IPS-20b (cell line): ENCODE measurements around the gene ZDHHC20.

ENCODE experiments used
- H3K27ac ChIP-seq: one replicate; pipeline ENCODE4 v1.5.1; 2013; ENCODE audit warnings: low read length
- H3K27me3 ChIP-seq: 2 replicates; pipeline ENCODE4 v1.6.1; 2013; ENCODE audit warnings: mild to moderate bottlenecking, low read length, inconsistent platforms; ENCODE audit not compliant: insufficient read depth
- H3K36me3 ChIP-seq: 2 replicates; pipeline ENCODE4 v1.6.1; 2013; ENCODE audit warnings: low read depth, mild to moderate bottlenecking, inconsistent platforms, low read length, moderate library complexity; ENCODE audit not compliant: insufficient read depth
- H3K4me1 ChIP-seq: 2 replicates; pipeline ENCODE4 v1.6.1; 2013; ENCODE audit warnings: mild to moderate bottlenecking, control low read depth, inconsistent platforms, low read length, moderate library complexity; ENCODE audit not compliant: insufficient read depth
- H3K4me3 ChIP-seq: 2 replicates; pipeline ENCODE4 v1.5.1; 2013; ENCODE audit warnings: mild to moderate bottlenecking, low read length, inconsistent platforms
- H3K9ac ChIP-seq: 2 replicates; pipeline ENCODE4 v1.6.1; 2013; ENCODE audit warnings: low read depth, mild to moderate bottlenecking, inconsistent platforms, low read length, moderate library complexity
- H3K9me3 ChIP-seq: 2 replicates; pipeline ENCODE4 v1.6.1; 2013; ENCODE audit warnings: mild to moderate bottlenecking, low read depth, low read length, inconsistent platforms; ENCODE audit not compliant: insufficient read depth

The ZDHHC20 gene, protein sequence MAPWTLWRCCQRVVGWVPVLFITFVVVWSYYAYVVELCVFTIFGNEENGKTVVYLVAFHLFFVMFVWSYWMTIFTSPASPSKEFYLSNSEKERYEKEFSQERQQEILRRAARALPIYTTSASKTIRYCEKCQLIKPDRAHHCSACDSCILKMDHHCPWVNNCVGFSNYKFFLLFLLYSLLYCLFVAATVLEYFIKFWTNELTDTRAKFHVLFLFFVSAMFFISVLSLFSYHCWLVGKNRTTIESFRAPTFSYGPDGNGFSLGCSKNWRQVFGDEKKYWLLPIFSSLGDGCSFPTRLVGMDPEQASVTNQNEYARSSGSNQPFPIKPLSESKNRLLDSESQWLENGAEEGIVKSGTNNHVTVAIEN

DNA sequence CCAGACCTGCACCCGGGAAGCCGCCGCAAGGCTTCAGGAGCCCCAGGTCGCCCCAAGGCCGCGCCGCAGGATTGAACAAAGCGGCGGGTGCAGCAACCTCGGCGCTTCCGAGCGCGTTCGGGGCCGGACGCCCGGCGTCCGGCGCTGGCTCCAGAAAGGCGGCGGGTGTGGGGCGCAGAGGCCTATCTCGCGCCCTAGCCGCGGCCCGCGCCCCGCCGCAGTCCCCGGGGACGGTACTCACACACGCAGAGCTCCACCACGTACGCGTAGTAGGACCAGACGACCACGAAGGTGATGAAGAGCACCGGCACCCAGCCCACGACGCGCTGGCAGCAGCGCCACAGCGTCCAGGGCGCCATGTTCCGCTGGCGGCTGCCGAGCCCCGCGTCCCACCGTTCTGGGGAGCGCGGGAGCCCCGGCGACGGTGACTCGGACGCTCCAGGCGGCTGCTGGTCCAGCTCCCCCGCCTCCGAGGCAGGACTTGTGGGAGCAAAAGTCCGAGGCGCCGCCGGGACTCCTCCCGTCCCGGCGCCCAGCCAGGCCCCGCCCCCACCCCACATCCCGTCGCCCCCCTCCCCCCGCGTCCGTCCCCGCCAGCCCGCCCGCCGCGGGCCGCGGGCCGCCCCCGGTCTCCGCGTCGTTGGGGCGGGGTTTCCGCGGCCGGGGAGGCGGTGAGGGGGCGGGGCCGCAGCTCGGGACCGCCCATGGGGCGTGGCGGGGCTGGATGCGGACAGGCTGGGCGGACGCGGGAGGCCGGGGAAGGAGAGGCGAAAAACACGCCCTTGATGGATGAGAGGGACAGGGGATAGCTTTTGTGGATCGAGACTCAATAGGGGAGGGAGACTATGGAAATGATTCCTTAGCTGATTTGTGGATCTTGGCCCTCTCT is at the start of gene ZDHHC20:
Gene ZDHHC20, minus strand, starts transcription at position 491 of the 889 bp plus-strand sequence. Its CDS starts 132 bp downstream, at position 359.
- H3K27ac ChIP-seq = peak within 1 kb of the TSS; percentile 88
- no peaks in the 10 kb centered on the region for H3K36me3 ChIP-seq
- peak within 1 kb of the TSS; percentile 94 for H3K4me3 ChIP-seq
- H3K27me3 ChIP-seq = no peaks in the 10 kb centered on the region
- peak within 1 kb of the TSS; percentile 94 for H3K9ac ChIP-seq
- peaks cover 6% of the 10 kb centered on the region; the same call in 1 of the 2 replicates for H3K4me1 ChIP-seq
- H3K9me3 ChIP-seq = no peaks in the 10 kb centered on the region

- H3K4me1 ChIP-seq = no peaks in the 10 kb centered on the region
- peaks cover 18% of the 10 kb centered on the region for H3K36me3 ChIP-seq
- H3K4me3 ChIP-seq = no peak overlapping the region
- no peak overlapping the region for H3K9ac ChIP-seq
- no peak overlapping the region for H3K27ac ChIP-seq
- no peaks in the 10 kb centered on the region for H3K27me3 ChIP-seq
- no peaks in the 10 kb centered on the region for H3K9me3 ChIP-seq
Measured at GRCh38 chr13:21504379-21504778, 45.3 kb upstream of the ZDHHC20 start.

- no peak overlapping the region for H3K4me3 ChIP-seq
- no peaks in the 10 kb centered on the region for H3K9me3 ChIP-seq
- no peak overlapping the region for H3K9ac ChIP-seq
- no peaks in the 10 kb centered on the region for H3K27me3 ChIP-seq
- no peak overlapping the region for H3K27ac ChIP-seq
- H3K4me1 ChIP-seq = no peaks in the 10 kb centered on the region
- peaks cover 6% of the 10 kb centered on the region; the same call in 1 of the 2 replicates for H3K36me3 ChIP-seq
Measured at GRCh38 chr13:21501686-21502085, 42.6 kb upstream of the ZDHHC20 start.

- H3K27me3 ChIP-seq = no peaks in the 10 kb centered on the region
- no peak overlapping the region for H3K9ac ChIP-seq
- no peak overlapping the region for H3K4me3 ChIP-seq
- no peaks in the 10 kb centered on the region for H3K4me1 ChIP-seq
- H3K36me3 ChIP-seq = peaks cover 12% of the 10 kb centered on the region; the same call in 1 of the 2 replicates
- H3K9me3 ChIP-seq = peaks cover 33% of the 10 kb centered on the region
- H3K27ac ChIP-seq = no peak overlapping the region
Measured at GRCh38 chr13:21486322-21486721, 27.2 kb upstream of the ZDHHC20 start.

- H3K27ac ChIP-seq = no peak overlapping the region
- H3K4me1 ChIP-seq = no peaks in the 10 kb centered on the region
- no peak overlapping the region for H3K4me3 ChIP-seq
- peaks cover 26% of the 10 kb centered on the region for H3K9me3 ChIP-seq
- no peaks in the 10 kb centered on the region; the same call in 1 of the 2 replicates for H3K36me3 ChIP-seq
- H3K9ac ChIP-seq = no peak overlapping the region
- H3K27me3 ChIP-seq = no peaks in the 10 kb centered on the region
Measured at GRCh38 chr13:21483748-21484147, 24.6 kb upstream of the ZDHHC20 start.

GRCh38 chr13:21481359-21481758 is 22.3 kb upstream of the ZDHHC20 start:
- Histone ChIP-seq H3K9me3 (peaks cover 8% of the 10 kb centered on the region; the same call in 1 of the 2 replicates), H3K27me3 (no peaks in the 10 kb centered on the region), H3K4me1 (no peaks in the 10 kb centered on the region), H3K4me3 (no peak overlapping the region), H3K27ac (no peak overlapping the region), H3K9ac (no peak overlapping the region), H3K36me3 (no peaks in the 10 kb centered on the region)

DNA sequence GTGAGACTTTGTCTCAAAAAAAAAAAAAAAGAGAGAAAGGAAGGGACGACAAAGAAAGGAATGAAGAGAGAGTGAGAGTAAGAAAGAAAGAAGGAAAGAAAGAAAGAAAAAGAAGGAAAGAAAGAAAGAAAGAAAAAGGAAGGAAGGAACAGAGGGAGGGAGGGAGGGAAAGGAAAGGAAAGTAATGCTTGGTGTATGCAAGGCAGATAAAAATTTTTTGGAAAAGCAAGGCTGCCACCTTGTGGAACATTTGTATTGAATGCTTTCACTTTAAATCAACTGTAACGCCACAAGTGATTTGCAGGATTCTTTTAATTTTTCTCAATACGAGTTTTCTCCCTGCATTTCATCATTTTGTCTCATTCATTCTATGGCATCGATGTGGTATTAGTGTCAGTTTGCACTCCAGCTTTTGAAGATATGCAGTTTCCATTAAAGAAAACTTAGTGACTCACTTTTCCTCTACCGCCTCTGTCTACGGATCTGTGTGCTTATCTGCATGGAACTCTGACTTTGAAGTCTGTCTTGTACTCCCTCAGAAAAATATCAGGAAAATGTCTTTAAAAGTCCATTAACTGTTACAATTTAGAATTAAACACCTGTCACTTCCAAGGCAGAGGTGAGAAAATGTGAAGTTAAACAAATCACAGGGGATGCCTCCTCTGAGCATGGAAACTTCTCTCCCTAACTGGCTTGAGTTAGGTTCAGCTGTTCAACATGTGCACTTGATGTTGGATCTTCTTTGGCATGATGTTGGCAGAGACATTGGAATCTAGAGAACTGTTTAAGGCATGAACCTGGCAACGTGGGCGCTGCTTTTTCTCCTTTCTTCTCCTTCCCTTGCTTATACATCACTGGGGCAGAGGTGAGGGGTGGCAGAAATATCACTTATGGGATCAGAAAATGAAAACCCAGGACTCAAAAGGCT is 20.0 kb upstream of the ZDHHC20 start:
- Histone ChIP-seq H3K27ac (no peak overlapping the region), H3K9ac (no peak overlapping the region), H3K27me3 (no peaks in the 10 kb centered on the region), H3K9me3 (no peaks in the 10 kb centered on the region), H3K4me3 (no peak overlapping the region), H3K36me3 (no peaks in the 10 kb centered on the region), H3K4me1 (no peaks in the 10 kb centered on the region)

GRCh38 chr13:21476893-21477472 is 17.9 kb upstream of the ZDHHC20 start:
- Histone ChIP-seq H3K4me1 (no peaks in the 10 kb centered on the region), H3K27ac (no peak overlapping the region), H3K9me3 (no peaks in the 10 kb centered on the region), H3K27me3 (no peaks in the 10 kb centered on the region), H3K36me3 (no peaks in the 10 kb centered on the region), H3K4me3 (peak overlapping the region; percentile 68), H3K9ac (peak overlapping the region; percentile 70; the same call in 1 of the 2 replicates)

GRCh38 chr13:21475115-21475514 is 16.0 kb upstream of the ZDHHC20 start:
- Histone ChIP-seq H3K4me3 (no peak overlapping the region), H3K4me1 (no peaks in the 10 kb centered on the region), H3K27me3 (no peaks in the 10 kb centered on the region), H3K9me3 (0 out of 2 replicates have a peak, but pooled peaks cover 4% of the 10 kb centered on the region), H3K36me3 (no peaks in the 10 kb centered on the region), H3K27ac (no peak overlapping the region), H3K9ac (no peak overlapping the region)

DNA sequence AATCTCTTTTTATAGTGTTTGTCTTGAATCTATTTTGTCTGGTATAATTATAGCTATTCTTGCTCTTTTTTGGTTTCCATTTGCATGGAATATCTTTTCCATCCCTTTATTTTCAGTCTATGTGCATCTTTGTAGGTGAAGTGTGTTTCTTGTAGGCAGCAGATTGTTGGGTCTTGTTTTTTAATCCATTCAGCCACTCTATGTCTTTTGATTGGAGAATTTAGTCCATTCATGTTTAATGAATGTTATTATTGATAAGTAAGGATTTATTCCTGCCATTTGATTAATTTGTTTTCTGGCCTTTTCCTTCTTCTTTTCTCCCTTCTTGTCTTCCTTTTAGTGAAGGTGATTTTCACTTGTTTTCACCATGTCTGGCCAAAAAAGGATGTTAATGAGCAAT is 11.7 kb upstream of the ZDHHC20 start:
- Histone ChIP-seq H3K9me3 (0 out of 2 replicates have a peak, but pooled peaks cover 4% of the 10 kb centered on the region), H3K36me3 (no peaks in the 10 kb centered on the region), H3K27ac (no peak overlapping the region), H3K4me3 (no peak overlapping the region), H3K4me1 (no peaks in the 10 kb centered on the region; the same call in 1 of the 2 replicates), H3K9ac (no peak overlapping the region), H3K27me3 (no peaks in the 10 kb centered on the region)
